HG03108 (cell line): ENCODE results near the gene PPP2R5C.
"Not testable (repeated sequence)": the region's sequence is repeated elsewhere in the genome, so short reads cannot be mapped to it uniquely, and the experiment has no call there.

Experiments
- ATAC-seq: cut with Tn5 transposase; IDR thresholded peaks from one replicate; pipeline ENCODE4 v1.9.1; 2021; ENCODE audit warnings: moderate library complexity; ENCODE audit not compliant: unreplicated experiment

PPP2R5C gene

DNA sequence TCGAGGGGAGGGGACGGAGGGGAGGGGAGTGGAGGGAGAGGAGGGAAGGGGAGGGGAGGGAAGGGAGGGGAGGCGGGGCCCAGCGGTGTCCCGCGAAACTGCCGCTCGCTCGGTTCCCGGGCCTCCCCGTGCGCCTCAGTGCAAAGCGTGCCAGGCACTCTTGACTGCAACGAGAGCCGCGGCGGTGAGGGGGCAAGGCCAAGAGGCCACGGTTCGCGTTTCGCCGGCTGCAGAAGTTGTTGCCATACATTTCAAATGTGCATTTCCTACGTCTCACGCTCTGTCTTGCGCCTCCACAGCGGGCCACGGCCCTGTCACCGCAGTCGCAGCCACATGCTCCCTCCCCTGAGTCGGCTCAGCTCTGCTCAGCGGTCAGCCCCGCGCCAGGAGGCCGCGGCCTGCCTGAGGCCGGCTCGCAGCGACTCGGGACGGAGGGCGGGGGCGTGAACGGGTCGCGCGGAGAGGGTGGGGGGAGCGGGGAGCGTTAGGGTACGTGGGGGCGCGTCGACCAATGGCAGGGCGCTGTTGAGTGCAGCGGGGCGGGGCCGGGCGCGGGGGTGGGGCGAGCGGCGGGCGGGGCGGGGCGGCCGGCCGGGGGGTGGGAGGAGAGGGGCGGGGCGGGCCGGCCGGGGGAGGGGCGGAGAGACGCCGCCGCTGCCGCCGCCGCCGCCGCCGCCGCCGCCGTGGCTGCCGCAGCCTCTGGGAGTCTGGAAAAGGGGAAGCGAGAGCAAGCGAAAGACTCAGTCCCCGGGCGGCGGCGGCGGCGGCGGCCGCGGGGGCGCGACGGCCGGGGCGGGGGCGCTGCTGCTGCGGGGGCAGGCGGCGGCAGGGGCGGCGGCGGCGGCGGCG is at the start of gene PPP2R5C:
PPP2R5C (plus strand) TSS at position 678 of the 849 bp plus-strand sequence. CDS start 185 bp downstream, outside the sequence.
- ATAC-seq = peak; percentile 46

DNA sequence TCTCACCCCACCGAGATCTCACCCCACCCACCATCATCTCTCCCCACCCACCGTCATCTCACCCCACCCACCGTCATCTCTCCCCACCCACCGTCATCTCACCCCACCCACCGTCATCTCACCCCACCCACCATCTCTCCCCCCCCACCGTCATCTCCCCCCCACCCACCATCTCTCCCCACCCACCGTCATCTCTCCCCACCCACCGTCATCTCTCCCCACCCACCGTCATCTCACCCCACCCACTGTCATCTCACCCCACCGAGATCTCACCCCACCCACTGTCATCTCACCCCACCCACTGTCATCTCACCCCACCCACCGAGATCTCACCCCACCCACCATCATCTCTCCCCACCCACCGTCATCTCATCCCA is 49.7 kb upstream of the PPP2R5C start:
- ATAC-seq = not testable (repeated sequence)

DNA sequence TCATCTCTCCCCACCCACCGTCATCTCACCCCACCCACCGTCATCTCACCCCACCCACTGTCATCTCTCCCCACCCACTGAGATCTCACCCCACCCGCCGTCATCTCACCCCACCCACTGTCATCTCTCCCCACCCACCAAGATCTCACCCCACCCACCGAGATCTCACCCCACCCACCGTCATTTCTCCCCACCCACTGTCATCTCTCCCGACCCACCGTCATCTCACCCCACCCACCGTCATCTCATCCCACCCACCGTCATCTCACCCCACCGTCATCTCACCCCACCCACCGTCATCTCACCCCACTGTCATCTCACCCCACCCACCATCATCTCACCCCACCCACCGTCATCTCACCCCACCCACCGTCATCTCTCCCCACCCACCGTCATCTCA is 49.2 kb upstream of the PPP2R5C start:
- not testable (repeated sequence) for ATAC-seq

DNA sequence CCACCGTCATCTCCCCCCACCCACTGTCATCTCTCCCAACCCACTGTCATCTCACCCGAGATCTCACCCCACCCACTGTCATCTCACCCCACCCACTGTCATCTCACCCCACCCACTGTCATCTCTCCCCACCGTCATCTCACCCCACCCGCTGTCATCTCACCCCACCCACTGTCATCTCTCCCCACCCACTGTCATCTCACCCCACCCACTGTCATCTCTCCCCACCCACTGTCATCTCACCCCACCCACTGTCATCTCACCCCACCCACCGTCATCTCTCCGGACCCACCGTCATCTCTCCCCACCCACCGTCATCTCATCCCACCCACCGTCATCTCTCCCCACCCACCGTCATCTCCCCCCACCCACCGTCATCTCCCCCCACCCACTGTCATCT is 48.4 kb upstream of the PPP2R5C start:
- ATAC-seq = not testable (repeated sequence)

DNA sequence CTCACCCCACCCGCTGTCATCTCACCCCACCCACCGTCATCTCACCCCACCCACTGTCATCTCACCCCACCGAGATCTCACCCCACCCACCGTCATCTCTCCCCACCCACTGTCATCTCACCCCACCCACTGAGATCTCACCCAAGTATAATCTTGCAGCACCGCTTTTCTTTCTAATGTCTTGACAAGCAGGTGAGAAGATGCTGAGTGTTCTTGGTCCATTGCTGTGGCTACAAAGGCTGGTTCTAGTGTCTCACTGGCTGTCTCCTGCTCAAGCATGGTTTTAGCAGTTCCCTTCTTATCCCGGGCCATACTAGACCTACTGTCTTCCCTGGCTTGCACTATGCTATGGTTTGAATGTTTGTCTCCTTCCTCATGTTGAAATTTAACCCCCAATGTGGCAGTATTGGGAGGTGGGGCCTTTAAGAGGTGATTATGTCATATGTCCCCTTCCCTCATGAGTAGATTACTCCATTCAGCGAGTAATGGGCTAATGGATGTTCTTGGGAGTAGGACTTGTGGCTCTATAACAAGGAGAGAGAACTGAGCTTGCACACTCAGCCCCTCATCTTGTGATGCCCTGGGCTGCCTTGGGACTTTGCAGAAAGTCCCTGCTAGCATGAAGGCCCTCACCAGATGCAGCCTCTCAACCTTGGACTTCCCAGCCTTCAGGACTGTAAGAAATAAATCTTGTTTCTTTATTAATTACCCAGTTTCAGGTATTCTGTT is 47.7 kb upstream of the PPP2R5C start:
- ATAC-seq = no peak

DNA sequence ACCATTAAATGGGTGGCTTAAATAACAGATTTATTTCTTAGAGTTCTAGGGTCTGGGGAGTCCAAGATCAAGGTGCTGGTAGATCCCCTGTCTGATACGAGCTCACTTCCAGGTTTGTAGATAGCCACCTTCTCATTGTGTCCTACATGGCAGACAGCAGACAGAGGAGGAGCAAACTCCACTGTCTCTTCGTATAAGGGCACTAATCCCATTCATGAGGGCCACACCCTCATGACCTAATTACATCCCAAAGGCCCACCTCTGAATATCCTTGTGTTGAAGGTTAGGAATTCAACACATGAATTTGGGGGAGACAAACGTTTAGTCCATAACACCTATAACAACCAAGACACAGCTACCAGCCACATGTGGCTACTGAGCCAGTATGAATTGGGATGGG is 47.1 kb upstream of the PPP2R5C start:
- no peak for ATAC-seq

DNA sequence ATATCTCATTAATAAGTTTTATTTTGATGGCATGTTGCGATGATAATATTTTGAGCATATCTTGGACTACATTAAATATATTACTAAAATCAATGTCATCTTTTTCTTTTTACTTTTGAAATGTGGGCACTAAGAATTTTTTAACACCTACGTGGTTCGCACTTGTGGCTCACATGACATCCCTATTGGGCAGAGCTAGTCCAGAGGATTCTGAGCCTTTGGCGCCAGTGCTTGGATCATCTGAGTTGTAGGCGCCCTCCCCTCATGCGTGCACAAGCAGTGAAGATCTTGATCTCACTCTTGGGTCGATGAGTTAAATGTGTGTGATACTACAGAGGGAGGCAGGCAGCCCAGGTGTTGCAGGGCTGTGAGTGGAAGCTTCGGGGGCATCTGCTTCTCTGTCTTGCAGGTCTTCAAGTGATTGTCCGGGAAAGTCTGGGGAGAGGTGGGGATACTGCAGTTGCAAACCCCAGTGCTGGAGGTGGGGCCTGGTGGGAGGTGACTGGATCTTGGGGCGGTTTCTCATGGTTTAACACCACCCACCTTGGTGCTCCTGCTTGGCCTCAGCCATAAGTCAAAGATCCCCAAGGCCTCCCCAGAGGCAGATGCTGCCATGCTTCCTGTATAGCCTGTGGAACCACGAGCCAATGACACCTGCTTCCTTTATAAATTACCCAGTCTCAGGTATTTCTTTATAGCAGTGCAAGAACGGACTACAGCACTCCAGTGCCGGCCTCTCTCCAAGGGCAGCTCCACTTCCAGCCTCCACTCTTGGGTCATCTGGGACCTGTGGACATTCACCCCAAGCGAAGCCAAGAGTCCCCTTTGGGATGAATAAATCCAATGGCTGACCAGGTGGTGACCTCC is 46.1 kb upstream of the PPP2R5C start:
- no peak for ATAC-seq

DNA sequence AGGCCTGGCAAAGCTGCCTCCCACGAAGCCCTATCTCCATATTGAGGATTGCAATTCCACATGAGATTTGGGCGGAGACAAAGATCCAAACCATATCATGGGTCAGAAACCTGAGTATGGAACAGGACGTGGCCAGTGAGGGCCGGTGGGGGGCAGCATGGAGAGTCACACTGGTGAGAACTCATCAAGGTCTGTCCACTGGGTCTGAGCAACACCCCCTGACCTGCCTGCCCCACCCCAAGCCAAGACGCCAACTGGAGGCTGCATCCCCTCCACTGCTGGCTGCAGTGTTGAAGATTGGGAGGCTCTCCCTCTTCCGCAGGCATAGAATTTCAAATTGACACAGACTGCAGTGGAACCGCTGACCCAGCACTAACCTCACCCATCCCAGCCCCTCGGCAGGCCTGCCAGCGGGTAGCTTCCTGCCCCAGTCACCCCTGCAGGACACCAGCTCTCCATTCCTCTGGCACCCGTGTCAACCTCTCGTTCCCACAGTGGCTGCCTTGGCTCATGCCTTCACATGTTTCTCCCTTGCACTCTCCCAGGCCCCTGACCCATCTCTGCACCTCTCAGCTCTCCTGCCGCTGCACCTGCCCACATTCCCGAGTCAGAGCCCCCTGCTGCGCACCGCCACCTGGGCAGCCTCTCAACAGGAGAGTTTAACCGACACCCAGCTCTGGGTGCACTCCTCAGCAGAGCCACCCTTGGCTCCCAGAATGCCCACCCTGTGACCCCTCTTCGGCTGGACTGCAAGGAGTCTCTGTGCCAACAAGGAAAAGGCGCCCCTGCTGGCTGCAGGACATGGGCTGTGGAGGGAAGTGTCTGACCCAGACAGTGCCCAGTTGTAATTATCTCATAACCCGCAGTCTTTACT is 45.2 kb upstream of the PPP2R5C start:
- no peak for ATAC-seq

DNA sequence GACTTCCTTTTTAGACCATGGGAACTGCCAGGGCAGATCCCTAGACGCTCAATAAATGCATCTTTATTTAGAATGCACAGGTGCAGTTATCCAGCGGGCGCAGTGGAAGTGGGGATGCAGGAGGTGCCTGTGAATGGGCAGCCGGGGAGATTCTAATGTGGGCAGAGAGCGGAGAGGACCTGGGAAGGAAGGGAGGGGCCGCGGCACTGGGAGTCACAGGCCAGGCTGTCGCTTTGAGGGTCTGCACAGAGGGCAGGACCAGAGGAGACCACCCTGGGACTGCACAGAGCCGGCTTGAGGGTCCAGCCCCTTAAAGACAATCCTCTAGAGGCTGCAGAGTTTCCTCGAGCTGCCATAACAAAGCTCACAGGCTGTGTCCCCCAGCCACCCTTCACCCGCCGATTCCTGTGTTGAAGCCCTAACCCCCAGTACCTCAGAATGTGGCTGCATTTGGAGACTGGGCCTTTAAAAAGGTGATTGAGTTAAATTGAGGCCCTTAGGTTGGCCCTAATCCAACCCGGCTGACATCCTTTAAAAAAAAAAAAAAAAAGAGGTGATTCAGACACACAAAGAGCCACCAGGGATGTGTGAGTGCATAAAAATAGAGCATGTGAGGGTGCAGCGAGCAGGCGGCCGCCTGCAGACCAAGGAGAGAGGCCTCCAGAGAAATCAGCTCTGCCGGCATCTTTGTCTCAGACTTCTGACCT is 44.4 kb upstream of the PPP2R5C start:
- no peak for ATAC-seq

DNA sequence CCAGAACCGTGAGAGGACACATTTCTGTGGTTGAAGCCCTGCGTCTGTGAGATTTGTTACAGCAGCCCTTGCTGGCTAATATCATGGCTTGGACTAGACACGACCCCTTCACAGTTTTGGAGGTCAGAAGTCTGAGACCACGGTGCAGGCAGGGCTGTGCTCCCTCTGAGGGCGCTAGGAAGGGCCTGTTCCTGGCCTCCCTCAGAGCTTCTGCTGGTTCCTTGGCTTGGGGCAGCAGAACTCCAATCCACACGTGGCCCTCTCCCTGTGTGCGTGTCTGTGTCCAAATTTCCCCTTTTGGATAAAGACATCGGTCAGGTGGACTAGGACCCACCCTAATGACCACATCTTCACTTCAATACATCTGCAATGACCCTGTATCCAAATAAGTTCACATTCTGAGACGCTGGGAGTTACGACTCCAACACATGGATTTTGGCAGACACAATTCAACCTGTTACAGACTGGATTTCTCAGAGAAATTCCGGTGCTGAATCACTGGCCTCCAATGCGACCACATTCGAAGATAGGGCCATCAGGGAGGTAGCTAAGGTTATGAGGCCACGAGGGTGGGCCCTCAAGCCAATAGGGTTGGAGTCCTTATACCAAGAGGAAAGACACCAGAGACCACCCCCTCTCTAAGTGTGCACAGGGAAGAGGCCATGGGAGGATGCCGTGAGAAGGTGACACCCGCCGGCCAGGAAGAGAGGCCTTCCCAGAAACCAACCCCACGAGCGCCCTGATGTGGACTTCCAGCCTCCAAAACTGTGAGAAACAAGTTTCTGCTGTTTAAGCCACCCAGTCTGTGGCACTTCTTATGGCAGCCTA is 43.6 kb upstream of the PPP2R5C start:
- no peak for ATAC-seq

DNA sequence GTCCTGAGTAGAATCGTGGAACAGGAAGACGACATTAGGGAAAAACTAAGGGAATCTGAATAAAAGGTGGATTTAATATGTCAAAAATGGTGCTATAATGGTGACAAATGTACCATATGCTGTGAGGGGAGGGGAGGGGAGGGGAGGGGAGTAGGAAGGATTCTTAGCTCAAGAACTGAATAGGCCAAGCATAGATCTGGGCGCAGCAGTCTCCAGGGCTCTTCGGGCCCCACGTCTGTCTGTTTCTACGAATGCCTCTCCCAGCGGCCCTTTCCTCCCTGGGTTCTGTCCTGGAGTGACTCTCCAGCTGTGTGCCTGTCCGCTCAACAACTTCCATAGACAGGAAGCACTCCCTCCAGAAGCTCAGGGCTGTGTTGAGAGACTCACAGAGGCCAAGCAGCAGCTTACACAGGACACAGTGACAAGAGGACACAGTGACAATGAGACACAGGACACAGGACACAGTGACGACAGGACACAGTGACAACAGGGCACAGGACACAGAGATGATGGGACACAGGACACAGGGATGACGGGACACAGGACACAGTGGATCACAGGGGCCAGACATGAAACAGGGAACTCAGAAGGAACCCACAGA is 42.4 kb upstream of the PPP2R5C start:
- ATAC-seq = no peak

DNA sequence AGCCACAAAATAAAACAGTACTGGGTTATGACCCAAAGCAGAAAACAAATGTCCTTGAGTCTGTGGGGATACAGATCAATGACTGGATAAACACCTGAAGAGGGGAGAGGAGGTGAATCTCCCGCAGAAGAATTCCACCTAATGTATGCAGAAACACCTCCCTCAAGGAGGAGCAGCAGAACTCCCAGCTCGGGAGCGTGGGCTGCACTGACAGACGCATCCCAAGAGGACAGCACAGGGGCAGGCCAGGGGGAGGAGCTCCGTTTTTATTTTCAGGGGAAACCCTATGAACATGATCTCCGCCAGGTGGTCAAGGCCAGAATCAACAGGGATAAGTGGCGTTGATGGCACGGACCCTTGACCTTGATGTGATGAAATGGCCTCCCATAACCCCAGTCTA is 41.8 kb upstream of the PPP2R5C start:
- ATAC-seq = no peak

DNA sequence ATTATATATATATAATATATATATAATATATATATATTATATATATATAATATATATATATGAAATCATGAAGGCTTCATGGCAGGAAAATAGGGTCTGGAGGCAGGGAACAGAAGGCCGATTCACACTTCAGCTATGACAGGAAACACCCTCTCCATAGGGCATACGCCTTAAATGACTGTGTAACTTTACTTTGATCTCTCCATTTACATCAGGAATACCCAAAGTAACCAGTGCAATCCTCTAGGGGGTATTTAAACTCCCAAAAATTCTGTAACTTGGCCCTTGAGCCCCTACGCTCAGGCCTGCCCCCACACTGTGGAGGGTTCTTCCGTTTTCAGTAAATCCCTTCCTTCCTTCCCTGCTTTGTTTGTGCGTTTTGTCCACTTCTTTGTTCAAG is 40.4 kb upstream of the PPP2R5C start:
- ATAC-seq = no peak

DNA sequence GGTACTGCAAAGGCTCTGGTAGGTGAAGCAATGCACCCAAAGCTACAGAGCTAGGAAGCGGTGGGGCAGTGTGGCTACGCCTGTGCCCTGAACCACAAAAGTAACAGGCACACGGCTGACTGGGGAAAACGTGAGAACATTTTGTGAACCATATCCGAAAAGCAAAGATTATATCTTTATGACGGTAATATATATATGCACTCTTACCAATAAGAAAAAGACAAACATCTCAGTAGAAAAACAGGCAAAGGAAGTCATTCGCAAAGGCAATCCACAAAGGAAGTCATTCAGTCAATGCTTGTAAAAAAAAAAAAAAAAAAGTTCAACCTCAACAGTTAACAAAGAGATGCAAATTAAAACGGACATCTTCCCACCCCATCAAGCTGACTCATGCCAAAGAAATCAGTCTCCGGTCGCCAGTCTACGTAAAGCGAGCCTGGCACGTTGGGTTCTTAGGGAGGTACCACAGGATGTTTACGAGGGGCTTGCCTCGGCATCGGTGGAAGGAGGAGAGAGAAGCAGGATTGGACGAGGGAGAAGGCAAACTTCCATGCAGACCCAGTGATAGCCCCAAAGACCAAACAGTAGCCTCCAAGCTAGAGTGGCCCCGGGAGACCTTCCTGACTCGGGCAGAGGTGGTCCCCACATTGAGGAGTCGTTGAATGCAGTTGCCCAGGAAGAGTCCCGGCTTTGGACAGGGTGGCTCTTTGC is 39.4 kb upstream of the PPP2R5C start:
- ATAC-seq = no peak

DNA sequence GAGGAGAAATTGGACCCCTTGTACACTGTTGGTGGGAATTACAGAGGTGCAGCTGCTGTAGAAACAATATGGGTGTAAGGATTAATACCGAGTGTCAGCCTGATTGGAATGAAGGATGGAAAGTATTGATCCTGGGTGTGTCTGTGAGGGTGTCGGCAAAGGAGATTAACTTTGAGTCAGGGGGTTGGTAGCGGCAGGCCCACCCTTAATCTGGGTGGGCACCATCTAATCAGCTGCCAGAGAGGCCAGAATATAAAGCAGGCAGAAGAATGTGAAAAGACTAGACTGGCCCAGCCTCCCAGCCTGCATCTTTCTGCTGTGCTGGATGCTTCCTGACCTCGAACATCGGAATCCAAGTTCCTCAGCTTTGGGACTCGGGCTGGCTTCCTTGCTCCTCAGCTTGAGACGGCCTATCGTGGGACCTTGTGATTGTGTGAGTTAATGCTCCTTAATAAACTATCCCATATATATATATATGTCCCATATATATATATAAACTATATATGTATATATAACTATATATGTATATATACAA is 38.4 kb upstream of the PPP2R5C start:
- no peak for ATAC-seq

DNA sequence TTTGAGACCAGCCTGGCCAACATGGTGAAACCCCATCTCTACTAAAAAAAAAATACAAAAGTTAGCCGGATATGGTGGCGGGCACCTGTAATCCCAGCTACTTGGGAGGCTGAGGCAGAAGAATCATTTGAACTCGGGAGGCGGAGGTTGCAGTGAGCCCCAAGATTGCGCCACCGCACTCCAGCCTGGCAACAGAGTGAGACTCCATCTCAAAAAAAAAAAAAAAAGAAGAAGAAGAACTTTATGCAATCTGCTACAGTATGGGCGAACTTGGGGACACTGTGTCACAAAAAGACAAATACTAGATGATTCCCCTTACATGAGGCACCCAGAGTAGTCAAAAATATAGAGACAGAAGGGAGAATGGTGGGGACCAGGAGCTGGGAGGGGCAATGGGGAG is 35.9 kb upstream of the PPP2R5C start:
- ATAC-seq = not testable (repeated sequence)

DNA sequence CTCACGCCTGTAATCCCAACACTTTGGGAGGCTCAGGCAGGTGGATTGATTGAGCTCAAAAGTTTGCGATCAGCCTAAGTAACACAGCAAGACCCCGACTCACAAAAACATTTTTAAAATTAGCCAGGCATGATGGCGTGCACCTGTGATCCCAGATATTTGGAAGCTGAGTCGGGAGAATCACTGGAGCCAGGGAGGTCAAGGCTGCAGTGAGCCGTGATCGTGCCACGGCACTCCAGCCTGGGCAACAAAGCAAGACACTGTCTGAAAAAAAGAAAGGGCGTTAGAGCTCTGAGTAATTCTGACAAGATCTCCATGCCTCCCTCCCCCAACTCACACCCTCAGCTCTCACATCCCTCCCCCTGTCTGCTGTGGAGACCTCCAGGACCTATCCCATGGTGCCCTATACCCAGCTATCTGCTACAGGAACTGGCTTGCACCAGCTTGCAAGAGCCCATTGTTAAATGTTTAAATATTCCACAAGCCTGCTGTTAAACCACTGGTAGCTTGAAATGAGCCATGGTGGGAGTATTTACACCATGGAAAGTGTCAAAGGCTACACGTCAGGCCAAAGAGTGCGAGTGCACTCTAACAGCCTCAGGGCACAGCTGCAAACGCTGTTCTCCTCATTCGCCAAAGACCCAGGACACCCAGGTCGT is 35.1 kb upstream of the PPP2R5C start:
- ATAC-seq = no peak
